Posterior vena cava (tissue), 2 donors: ENCODE measurements around the gene CNOT2. TPM values are rescaled to one million over a fixed set of nuclear protein-coding genes. Genes with fewer than 3 reads are reported as not detected.

Experiments used
- DNase-seq: peaks from one replicate; pipeline ENCODE4 v3.0.0-alpha.2; 2020; ENCODE audit warnings: low spot score
- intact Hi-C, 2 donors: fragments of 100-400 bp; cut with DNase I; formaldehyde crosslinking; loops; one replicate each; pipeline versions ENCODE4 v1.14.1 to v1.14.2; 2022 to 2023
- total RNA-seq, 2 donors: library from RNA; stranded (reverse); fragmentation: NEBNext Ultra II Directional; extraction: Animal tissue kit (Norgen Biotek cat#: 25700); gene quantifications; one replicate each; pipeline ENCODE4 v1.2.1, GENCODE V29; 2021
- donor health status: DM: yes; HTN: yes; CAD: no.
- donor health status: DM: yes; HTN: yes; CAD: no.

The CNOT2 gene
- total RNA-seq, 2 donors from 2014 or later, result 52.4 to 62.9 TPM

GRCh38 chr12:70393787-70394499 is 150.7 kb downstream of the CNOT2 start:
- no peak for DNase-seq
- intact Hi-C loops, result no loop called here

DNA sequence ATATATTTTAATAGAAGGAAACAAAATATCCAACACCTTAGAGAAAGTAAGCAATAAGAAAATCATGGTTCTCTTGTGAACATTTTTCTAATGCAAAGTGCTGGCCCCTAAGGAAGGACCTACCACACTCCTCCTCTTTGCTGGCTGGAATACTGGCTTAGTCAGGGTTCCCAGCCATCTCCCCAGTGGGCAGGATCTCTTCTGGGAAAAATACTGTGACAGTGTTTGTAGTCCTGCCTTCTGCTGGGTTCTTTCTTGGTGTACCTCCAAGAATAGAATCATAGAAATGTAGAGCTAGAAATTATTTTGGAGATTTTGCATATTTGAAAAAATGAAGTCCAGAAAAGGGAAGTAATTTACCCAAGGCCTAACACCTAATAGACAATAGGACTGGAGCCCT is 154.8 kb downstream of the CNOT2 start:
- DNase-seq, result no peak
- intact Hi-C loops, result no loop called here

DNA sequence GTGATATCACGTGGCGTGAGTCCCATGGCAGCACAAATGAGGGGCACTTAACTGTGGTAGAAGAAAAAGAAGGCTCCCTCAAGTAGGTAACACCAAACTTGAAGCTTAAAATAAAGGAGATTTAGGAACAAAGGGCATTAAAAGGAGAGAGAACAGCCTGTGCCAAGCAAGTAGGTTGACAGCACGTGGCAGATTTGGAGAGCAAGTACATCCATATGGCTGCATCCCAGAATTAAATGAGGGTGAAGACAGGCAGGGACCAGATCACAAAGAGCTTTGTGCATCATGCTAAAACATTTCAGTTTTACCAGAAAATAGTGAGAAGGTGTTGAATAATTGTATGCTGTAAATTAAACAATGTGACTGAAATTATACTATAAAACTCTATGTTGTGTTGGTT is 155.6 kb downstream of the CNOT2 start:
- intact Hi-C loops, result no loop called here

GRCh38 chr12:70399311-70399710 is 156.1 kb downstream of the CNOT2 start:
- no peak for DNase-seq
- intact Hi-C loops, result no loop called here

More for the DNA sequence above, 155.6 kb downstream of the CNOT2 start:
- DNase-seq, result no peak

- no peak for DNase-seq
- intact Hi-C loops, result no loop called here
Observed at GRCh38 chr12:70400124-70400523, 156.9 kb downstream of the CNOT2 start.

GRCh38 chr12:70402597-70402996 is 159.4 kb downstream of the CNOT2 start:
- DNase-seq, result no peak
- intact Hi-C loops, result no loop called here

DNA sequence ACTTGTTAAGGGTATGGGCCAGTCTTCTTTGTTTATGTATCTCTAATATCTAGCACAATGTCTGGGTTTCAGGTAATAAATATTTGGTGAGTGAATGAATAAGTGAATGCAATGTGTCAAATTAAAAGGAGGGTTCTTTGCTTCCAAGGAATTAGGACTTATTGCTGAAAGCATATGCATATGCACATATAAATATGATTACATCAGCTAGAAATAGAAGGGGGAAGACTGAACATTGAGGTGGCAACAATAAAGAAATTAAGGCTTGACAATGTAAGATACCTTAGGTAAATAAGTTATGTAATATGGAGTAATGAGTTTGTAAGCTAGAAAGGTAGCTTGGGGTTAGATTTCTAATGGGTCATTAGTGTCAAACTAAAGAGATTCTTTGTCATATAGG is 160.6 kb downstream of the CNOT2 start:
- DNase-seq, result no peak
- intact Hi-C loops, result no loop called here

Other genes with a start within 250 kb of the CNOT2 start
- 1 to 10 TPM; 1.7 to 1.8 TPM for gene KCNMB4, start 122.9 kb downstream of the CNOT2 start, total RNA-seq